Erythroblast (primary cell): ENCODE results near the gene TAF3.

Experiments used
- GATA1 ChIP-seq: IDR thresholded peaks from 2 replicates; pipeline ENCODE4 v1.6.1; 2011; ENCODE audit warnings: low read depth, mild to moderate bottlenecking, control low read depth, low read length, moderate library complexity
- POLR2A ChIP-seq: IDR thresholded peaks from 2 replicates; pipeline ENCODE4 v1.6.1; 2011; ENCODE audit warnings: mild to moderate bottlenecking, low read length

- TF ChIP-seq POLR2A (no peak), GATA1 (no peak)
Observed at GRCh38 chr10:8049865-8050555, 231.7 kb downstream of the TAF3 start.
